HCT116 (cell line): ENCODE results near the gene PACRG. TPM values are rescaled to one million over a fixed set of nuclear protein-coding genes. Genes with fewer than 3 reads are reported as not detected.

Source experiments
- ATAC-seq: fragments of 200-7000 bp; cut with Tn5 transposase; 2 replicates; pipeline ENCODE4 v1.9.1; 2020; ENCODE audit warnings: mild to moderate bottlenecking, moderate library complexity
- BruUV-seq: library from RNA; stranded (reverse); fragments of 400-500 nt; replicated peaks from 2 replicates; lab custom pipeline; 2021; lab: Mats Ljungman, UMichigan
- CTCF ChIA-PET: fragments of 300-600 bp; sonication (Branson Sonifier 250); formaldehyde crosslinking; loops from one replicate; lab custom pipeline; 2021; ENCODE audit warnings: antibody characterized with exemption; lab: Charles Lee
- POLR2A ChIA-PET: fragments of 300-600, 350-600 bp; sonication (Branson Sonifier 250); formaldehyde crosslinking; loops from one replicate; lab custom pipeline; 2021; ENCODE audit warnings: antibody characterized with exemption; lab: Charles Lee
- RAD21 ChIA-PET, 2 experiments: fragments of 300-600 bp; sonication (Branson Sonifier 250); formaldehyde crosslinking; loops; one replicate each; lab custom pipeline; 2023; ENCODE audit warnings: low total read pairs in 2 of 2; ENCODE audit not compliant: uncharacterized antibody in 2 of 2, unreplicated experiment in 2 of 2, low non-redundant PET in 1 of 2; lab: Charles Lee
- DNase-seq: peaks from one replicate; pipeline ENCODE4 v3.0.0-alpha.2; 2010; ENCODE audit warnings: low read depth, low spot score
- H2AFZ ChIP-seq: fragments of 200-600 bp; shearing (Covaris generic), sonication (generic); 2 replicates; pipeline ENCODE4 v1.6.1; 2017; ENCODE audit warnings: low read depth, mixed run types, mixed read lengths, antibody characterized with exemption, low read length; ENCODE audit not compliant: poor library complexity, severe bottlenecking
- H3K27ac ChIP-seq: 2 replicates; pipeline ENCODE4 v1.5.1; 2012; ENCODE audit warnings: low read depth, low read length
- H3K27me3 ChIP-seq: fragments of 200-600 bp; sonication (generic); 2 replicates; pipeline ENCODE4 v1.6.1; 2016; ENCODE audit warnings: mixed run types, low read length, mixed read lengths; ENCODE audit not compliant: insufficient read depth
- H3K36me3 ChIP-seq, 2 experiments: fragments of 200-500 bp in 1 of 2; fragments of 200-600 bp in 1 of 2; sonication (Bioruptor generic) in 1 of 2; sonication (generic) in 1 of 2; 2 replicates each; pipeline versions ENCODE4 v1.5.1 to v1.6.1; 2014 to 2016; ENCODE audit warnings: low read length in 2 of 2, inconsistent platforms in 1 of 2, mixed read lengths in 1 of 2, mixed run types in 1 of 2; ENCODE audit not compliant: insufficient read depth in 2 of 2, control insufficient read depth in 1 of 2
- H3K4me1 ChIP-seq, 2 experiments: fragments of 200-600 bp in 1 of 2; sonication (generic) in 1 of 2; 2 replicates each; pipeline versions ENCODE4 v1.5.1 to v1.6.1; 2012 to 2017; ENCODE audit warnings: low read length in 2 of 2, inconsistent platforms in 1 of 2, mild to moderate bottlenecking in 1 of 2, mixed read lengths in 1 of 2, mixed run types in 1 of 2, moderate library complexity in 1 of 2; ENCODE audit not compliant: insufficient read depth in 2 of 2, control insufficient read depth in 1 of 2
- H3K4me2 ChIP-seq: fragments of 200-600 bp; sonication (generic); 2 replicates; pipeline ENCODE4 v1.6.1; 2017; ENCODE audit warnings: mixed run types, low read length, mixed read lengths
- H3K4me3 ChIP-seq, 2 experiments: fragments of 200-600 bp in 1 of 2; sonication (generic) in 1 of 2; replicated peaks in 1 of 2; 2 replicates each; pipeline ENCODE4 v1.5.1; 2011 to 2016; ENCODE audit warnings: low read length in 2 of 2, control low read depth in 1 of 2, low read depth in 1 of 2, mild to moderate bottlenecking in 1 of 2, mixed read lengths in 1 of 2, mixed run types in 1 of 2
- H3K79me2 ChIP-seq: fragments of 200-600 bp; sonication (generic); 2 replicates; pipeline ENCODE4 v1.6.1; 2017; ENCODE audit warnings: mild to moderate bottlenecking, mixed run types, low read length, moderate library complexity, mixed read lengths; ENCODE audit not compliant: insufficient read depth
- H3K9ac ChIP-seq: fragments of 200-600 bp; sonication (generic); 2 replicates; pipeline ENCODE4 v1.6.1; 2016; ENCODE audit warnings: low read length, mixed read lengths
- H3K9me2 ChIP-seq: fragments of 200-600 bp; sonication (generic), shearing (Covaris generic); 2 replicates; pipeline ENCODE4 v1.6.1; 2017; ENCODE audit warnings: mixed run types, mild to moderate bottlenecking, moderate library complexity; ENCODE audit not compliant: insufficient read depth
- H3K9me3 ChIP-seq, 2 experiments: fragments of 200-500 bp in 1 of 2; fragments of 200-600 bp in 1 of 2; sonication (Bioruptor generic) in 1 of 2; sonication (generic) in 1 of 2; 2 replicates each; pipeline ENCODE4 v1.6.1; 2014 to 2017; ENCODE audit warnings: low read length in 2 of 2, mixed read lengths in 2 of 2, inconsistent platforms in 1 of 2, low read depth in 1 of 2, mild to moderate bottlenecking in 1 of 2, mixed run types in 1 of 2, moderate library complexity in 1 of 2; ENCODE audit not compliant: control insufficient read depth in 1 of 2, insufficient read depth in 1 of 2
- H4K20me1 ChIP-seq: fragments of 200-600 bp; sonication (generic), shearing (Covaris generic); 2 replicates; pipeline ENCODE4 v1.6.1; 2017; ENCODE audit warnings: mixed run types, mild to moderate bottlenecking, moderate library complexity; ENCODE audit not compliant: insufficient read depth
- EGR1 ChIP-seq: IDR thresholded peaks from 2 replicates; pipeline ENCODE4 v1.6.1; 2012; ENCODE audit warnings: low read depth
- POLR2A ChIP-seq: IDR thresholded peaks from 2 replicates; pipeline ENCODE4 v1.7.0; 2011; ENCODE audit warnings: borderline replicate concordance; ENCODE audit not compliant: insufficient read depth, insufficient read length; ENCODE audit errors: extremely low read depth
- POLR2AphosphoS5 ChIP-seq: IDR thresholded peaks from 2 replicates; pipeline ENCODE4 v1.6.1; 2011; ENCODE audit warnings: mild to moderate bottlenecking, low read depth, low read length, moderate library complexity
- SIN3A ChIP-seq: IDR thresholded peaks from 2 replicates; pipeline ENCODE4 v1.6.1; 2012; ENCODE audit warnings: low read depth
- SRF ChIP-seq: IDR thresholded peaks from 2 replicates; pipeline ENCODE4 v1.6.1; 2012; ENCODE audit warnings: low read depth
- ZBTB33 ChIP-seq: IDR thresholded peaks from 2 replicates; pipeline ENCODE4 v1.6.1; 2011; ENCODE audit warnings: mild to moderate bottlenecking, low read length, moderate library complexity; ENCODE audit not compliant: insufficient replicate concordance; ENCODE audit errors: extremely low read depth
- ZNF274 ChIP-seq: fragments of 200-500 bp; sonication (Bioruptor generic); IDR thresholded peaks from 2 replicates; pipeline ENCODE4 v1.6.1; 2014; ENCODE audit warnings: mild to moderate bottlenecking, low read depth, low read length, inconsistent platforms
- intact Hi-C: fragments of 100-400 bp; cut with micrococcal nuclease; formaldehyde crosslinking; loops from 2 replicates; pipeline ENCODE4 v1.10.0; 2022
- total RNA-seq: library from RNA; stranded (reverse); gene quantifications from one replicate; pipeline ENCODE4 v1.2.1, GENCODE V29; 2021; ENCODE audit not compliant: unreplicated experiment

PACRG gene
- total RNA-seq, 1 experiment from 2014 or later: 0.71 TPM

GRCh38 chr6:162777091-162777490 lies 49.3 kb downstream of the PACRG start:
- BruUV-seq: no TSS peak
- Histone ChIP-seq H3K9ac (no peak overlapping the region), H3K79me2 (no peaks in the 10 kb centered on the region), H2AFZ (no peak overlapping the region), H3K9me3 (peaks cover 0 to 10% of the 10 kb centered on the region in 2 experiments; a peak in 2 of 4 replicates), H3K36me3 (no peaks in the 10 kb centered on the region), H3K4me1 (no peaks in the 10 kb centered on the region), H3K27ac (no peak overlapping the region), H3K4me3 (no peak overlapping the region), H4K20me1 (no peaks in the 10 kb centered on the region), H3K27me3 (no peaks in the 10 kb centered on the region), H3K4me2 (no peak overlapping the region), H3K9me2 (no peaks in the 10 kb centered on the region)
- intact Hi-C loops: no loop called here
- no peak for ATAC-seq
- DNase-seq: no peak
- ChIA-PET RAD21 (no interaction called here), POLR2A (no interaction called here), CTCF (interaction anchor here (0.6 kb wide), 1 partner anchor 49 kb away, joined by 3 read pairs; no protein-coding TSS in a partner anchor)
- TF ChIP-seq SRF (no peak), ZBTB33 (no peak), SIN3A (no peak), POLR2A (no peak), EGR1 (no peak), POLR2AphosphoS5 (no peak), ZNF274 (no peak)

GRCh38 chr6:162778603-162779002 lies 50.8 kb downstream of the PACRG start:
- Histone ChIP-seq H4K20me1 (no peaks in the 10 kb centered on the region), H2AFZ (no peak overlapping the region), H3K9ac (no peak overlapping the region), H3K27me3 (no peaks in the 10 kb centered on the region), H3K4me3 (no peak overlapping the region), H3K4me2 (no peak overlapping the region), H3K79me2 (no peaks in the 10 kb centered on the region), H3K9me2 (no peaks in the 10 kb centered on the region), H3K36me3 (no peaks in the 10 kb centered on the region), H3K4me1 (no peaks in the 10 kb centered on the region), H3K9me3 (peaks cover 0 to 11% of the 10 kb centered on the region in 2 experiments; a peak in 2 of 4 replicates)
- POLR2A ChIA-PET: no interaction called here
- ATAC-seq (no peak), DNase-seq (no peak)
- CTCF ChIA-PET: no interaction called here
- BruUV-seq: no TSS peak
- no peak for TF ChIP-seq SRF
- TF ChIP-seq, all 23 proteins: peak for 0
- H3K27ac ChIP-seq: no peak overlapping the region
- intact Hi-C loops: no loop called here
- RAD21 ChIA-PET: no interaction called here
